Gastrocnemius medialis (tissue), 4 donors: ENCODE measurements around the gene PGAM5. TPM values are rescaled to one million over a fixed set of nuclear protein-coding genes. Genes with fewer than 3 reads are reported as not detected.

Experiments
- ATAC-seq, 2 donors: fragments of 150-250 bp; one replicate each; pipeline ENCODE4 v1.9.1; 2016
- DNase-seq, 2 donors: peaks; one replicate each; pipeline ENCODE4 v3.0.0-alpha.2; 2019
- H3K27ac ChIP-seq, 4 donors: fragments of 200-600 bp; sonication (generic); 1 replicate in 1 of 4; 2 replicates in 3 of 4; pipeline ENCODE4 v1.5.1; 2016 to 2018; ENCODE audit warnings: mild to moderate bottlenecking in 2 of 4, moderate library complexity in 1 of 4
- H3K27me3 ChIP-seq, 3 donors: fragments of 200-600 bp; sonication (generic) in 2 of 3; 1 replicate in 1 of 3; 2 replicates in 2 of 3; pipeline versions ENCODE4 v1.5.1 to v1.6.0; 2016 to 2019; ENCODE audit warnings: mild to moderate bottlenecking in 1 of 3, moderate library complexity in 1 of 3
- H3K36me3 ChIP-seq, 2 donors: fragments of 200-600 bp; sonication (generic) in 1 of 2; one replicate each; pipeline ENCODE4 v1.5.1; 2017 to 2018
- H3K4me1 ChIP-seq, 2 donors: fragments of 200-600 bp; sonication (generic) in 1 of 2; one replicate each; pipeline ENCODE4 v1.5.1; 2016 to 2017; ENCODE audit warnings: mild to moderate bottlenecking in 2 of 2
- H3K4me3 ChIP-seq, 4 donors: fragments of 200-600 bp; sonication (generic) in 3 of 4; 1 replicate in 1 of 4; 2 replicates in 3 of 4; pipeline ENCODE4 v1.5.1; 2016 to 2019; ENCODE audit warnings: mild to moderate bottlenecking in 2 of 4
- H3K9me3 ChIP-seq, 3 donors: fragments of 200-600 bp; sonication (generic) in 2 of 3; 1 replicate in 1 of 3; 2 replicates in 2 of 3; pipeline ENCODE4 v1.5.1; 2016 to 2019
- CTCF ChIP-seq, 5 experiments: fragments of 450-650 bp in 3 of 5; fragments of 200-600 bp in 2 of 5; sonication (generic) in 2 of 5; IDR thresholded peaks in 4 of 5; conservative IDR thresholded peaks in 1 of 5; 1 replicate in 4 of 5; 2 replicates in 1 of 5; pipeline ENCODE4 v1.5.1; 2016 to 2019; ENCODE audit warnings: antibody characterized with exemption in 5 of 5, mild to moderate bottlenecking in 3 of 5, moderate library complexity in 3 of 5
- POLR2A ChIP-seq, 2 donors: fragments of 450-650 bp; IDR thresholded peaks; one replicate each; pipeline ENCODE4 v1.6.1; 2017; ENCODE audit warnings: antibody characterized with exemption in 2 of 2, mild to moderate bottlenecking in 2 of 2, moderate library complexity in 2 of 2
- in situ Hi-C, 4 donors: fragments of 200-750 bp; cut with MboI; loops; one replicate each; pipeline versions ENCODE4 v1.15.0 to v1.8.0; 2017; ENCODE audit warnings: low sequenced_read_pairs in 4 of 4
- intact Hi-C: fragments of 100-400 bp; cut with DNase I; formaldehyde crosslinking; loops from one replicate; pipeline ENCODE4 v1.15.1; 2023; ENCODE audit warnings: low total_unique reads
- total RNA-seq, 4 donors: library from RNA; depleted of rRNA; stranded (reverse); fragments of >200 nt; gene quantifications; one replicate each; pipeline versions ENCODE4 v1.1.0 to v1.2.3, GENCODE V29; 2016

The PGAM5 gene
- total RNA-seq, 4 donors from 2014 or later: 36.6 to 75.1 (median 62.8) TPM

- ATAC-seq (no peak), DNase-seq (no peak)
- intact Hi-C loops: no loop called here
- no peaks in the 10 kb centered on the region for H3K27me3 ChIP-seq
- peaks cover 0 to 81% of the 10 kb centered on the region in 2 donors for H3K36me3 ChIP-seq
- no peak overlapping the region for H3K4me3 ChIP-seq
- in situ Hi-C loops: no loop called here
- no peaks in the 10 kb centered on the region for H3K4me1 ChIP-seq
- TF ChIP-seq POLR2A (IDR thresholded peaks at IDR 0.05) (no peak), CTCF (IDR thresholded peaks at IDR 0.05 in 4 of 5, conservative IDR thresholded peaks at IDR 0.05 in 1 of 5) (no peak)
- H3K27ac ChIP-seq: no peak overlapping the region
- H3K9me3 ChIP-seq: no peaks in the 10 kb centered on the region
Observed at GRCh38 chr12:132723015-132723763, 12.5 kb downstream of the PGAM5 start.

GRCh38 chr12:132723764-132724140 lies 13.1 kb downstream of the PGAM5 start:
- no peak for ATAC-seq
- Histone ChIP-seq H3K4me1 (no peaks in the 10 kb centered on the region), H3K27ac (no peak overlapping the region), H3K4me3 (no peak overlapping the region), H3K36me3 (peaks cover 0 to 84% of the 10 kb centered on the region in 2 donors), H3K9me3 (no peaks in the 10 kb centered on the region), H3K27me3 (no peaks in the 10 kb centered on the region)
- in situ Hi-C loops (no loop called here), intact Hi-C loops (no loop called here)
- TF ChIP-seq POLR2A (IDR thresholded peaks at IDR 0.05) (no peak), CTCF (IDR thresholded peaks at IDR 0.05 in 4 of 5, conservative IDR thresholded peaks at IDR 0.05 in 1 of 5) (no peak)
- DNase-seq: no peak

- no peak overlapping the region for H3K27ac ChIP-seq
- in situ Hi-C loops: no loop called here
- H3K4me3 ChIP-seq: no peak overlapping the region
- DNase-seq: no peak
- H3K36me3 ChIP-seq: peaks cover 0 to 78% of the 10 kb centered on the region in 2 donors
- H3K9me3 ChIP-seq: no peaks in the 10 kb centered on the region
- no peak for ATAC-seq
- TF ChIP-seq CTCF (IDR thresholded peaks at IDR 0.05 in 4 of 5, conservative IDR thresholded peaks at IDR 0.05 in 1 of 5): no peak
- no peak for TF ChIP-seq POLR2A (IDR thresholded peaks at IDR 0.05)
- H3K4me1 ChIP-seq: no peaks in the 10 kb centered on the region
- intact Hi-C loops: no loop called here
- H3K27me3 ChIP-seq: no peaks in the 10 kb centered on the region
Observed at GRCh38 chr12:132724506-132725241, 14.0 kb downstream of the PGAM5 start.

GRCh38 chr12:132726386-132726785 lies 15.7 kb downstream of the PGAM5 start:
- no peak overlapping the region for H3K27ac ChIP-seq
- H3K27me3 ChIP-seq: no peaks in the 10 kb centered on the region
- ATAC-seq: no peak
- no peaks in the 10 kb centered on the region for H3K9me3 ChIP-seq
- TF ChIP-seq CTCF (IDR thresholded peaks at IDR 0.05 in 4 of 5, conservative IDR thresholded peaks at IDR 0.05 in 1 of 5) (no peak), POLR2A (IDR thresholded peaks at IDR 0.05) (no peak)
- intact Hi-C loops: no loop called here
- H3K4me3 ChIP-seq: no peak overlapping the region
- peaks cover 0 to 72% of the 10 kb centered on the region in 2 donors for H3K36me3 ChIP-seq
- H3K4me1 ChIP-seq: no peaks in the 10 kb centered on the region
- in situ Hi-C loops: no loop called here
- DNase-seq: no peak
